GM23248 (cell line): ENCODE measurements around the gene SMIM44.

Source experiments
- EZH2 ChIP-seq: fragments of 200-600 bp; sonication (generic); IDR thresholded peaks from 2 replicates; pipeline ENCODE4 v1.6.1; 2018; ENCODE audit warnings: antibody characterized with exemption, mild to moderate bottlenecking; ENCODE audit not compliant: insufficient read depth, poor library complexity, severe bottlenecking
- EZH2phosphoT487 ChIP-seq: fragments of 200-600 bp; sonication (generic); IDR thresholded peaks from 2 replicates; pipeline ENCODE4 v1.6.1; 2018; ENCODE audit warnings: antibody characterized with exemption, moderate library complexity, mild to moderate bottlenecking, low read depth; ENCODE audit not compliant: insufficient read depth

- TF ChIP-seq EZH2 (no peak), EZH2phosphoT487 (no peak)
These were observed 44.8 kb upstream of the SMIM44 start for GRCh38 chr19:3528080-3528479.
